HG02938 (cell line): ENCODE measurements around the gene IFNLR1.

ENCODE experiments used
- ATAC-seq: cut with Tn5 transposase; IDR thresholded peaks from one replicate; pipeline ENCODE4 v1.9.1; 2021; ENCODE audit warnings: mild to moderate bottlenecking, moderate library complexity; ENCODE audit not compliant: unreplicated experiment

The IFNLR1 gene

DNA sequence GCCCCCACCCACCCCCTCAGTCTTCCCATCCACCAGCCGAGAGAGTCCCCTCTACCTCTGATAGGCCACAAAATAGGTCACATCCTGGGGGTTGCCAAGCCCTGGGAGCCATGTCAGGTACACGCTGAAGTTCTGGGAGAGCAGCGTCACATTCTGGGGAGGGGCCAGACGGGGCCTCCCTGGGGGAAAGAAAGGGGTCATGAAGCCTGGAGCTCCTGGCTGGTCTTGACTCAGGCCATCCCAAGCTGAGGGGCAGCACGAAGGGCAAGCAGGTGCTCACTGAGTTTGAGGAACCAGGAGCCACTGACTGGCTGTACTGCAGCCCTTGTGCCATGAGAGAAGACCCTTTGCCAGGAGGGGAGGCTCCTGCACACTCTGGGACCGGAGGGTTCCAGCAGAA, 6.4 kb downstream of the IFNLR1 start:
- no peak for ATAC-seq

GRCh38 chr1:24179251-24179840, 7.7 kb downstream of the IFNLR1 start:
- no peak for ATAC-seq

DNA sequence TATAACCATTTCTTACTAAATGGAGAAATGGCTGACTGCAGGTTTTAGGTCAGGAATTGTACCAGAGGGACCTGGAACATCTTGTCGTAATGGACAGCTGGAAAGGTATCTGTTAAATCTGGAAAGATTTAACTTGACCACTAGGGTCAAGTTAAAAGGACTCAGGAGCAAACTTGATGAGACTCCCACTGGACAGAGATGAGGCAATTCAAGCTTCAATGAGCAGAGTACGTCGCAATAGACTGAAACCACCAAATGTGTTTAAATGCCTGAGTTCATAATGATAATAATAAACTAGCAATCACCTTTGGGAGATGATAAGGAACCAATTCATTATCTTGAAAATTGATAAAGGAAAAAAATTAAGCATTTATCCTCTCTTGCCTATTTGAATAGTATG, 8.7 kb downstream of the IFNLR1 start:
- no peak for ATAC-seq

DNA sequence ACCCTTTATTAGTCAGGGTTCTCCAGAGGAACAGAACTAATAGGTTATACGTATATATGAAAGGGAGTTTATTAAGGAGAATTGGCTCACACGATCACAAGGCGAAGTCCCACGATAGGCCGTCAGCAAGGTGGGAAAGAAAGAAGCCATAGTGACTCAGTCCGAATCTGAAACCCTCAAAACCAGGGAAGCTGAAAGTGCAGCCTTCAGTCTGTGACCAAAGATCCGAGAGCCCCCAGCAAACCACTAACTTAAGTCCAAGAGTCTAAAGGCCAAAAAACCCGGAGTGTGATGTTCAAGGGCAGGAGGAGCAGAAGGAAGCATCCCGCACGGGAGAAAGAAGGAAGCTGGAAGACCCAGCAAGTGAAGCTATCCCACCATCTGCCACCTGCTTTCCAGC, 9.9 kb downstream of the IFNLR1 start:
- ATAC-seq: no peak

GRCh38 chr1:24175033-24175755, 11.9 kb downstream of the IFNLR1 start:
- no peak for ATAC-seq

GRCh38 chr1:24173638-24174575, 13.2 kb downstream of the IFNLR1 start:
- ATAC-seq: no peak

DNA sequence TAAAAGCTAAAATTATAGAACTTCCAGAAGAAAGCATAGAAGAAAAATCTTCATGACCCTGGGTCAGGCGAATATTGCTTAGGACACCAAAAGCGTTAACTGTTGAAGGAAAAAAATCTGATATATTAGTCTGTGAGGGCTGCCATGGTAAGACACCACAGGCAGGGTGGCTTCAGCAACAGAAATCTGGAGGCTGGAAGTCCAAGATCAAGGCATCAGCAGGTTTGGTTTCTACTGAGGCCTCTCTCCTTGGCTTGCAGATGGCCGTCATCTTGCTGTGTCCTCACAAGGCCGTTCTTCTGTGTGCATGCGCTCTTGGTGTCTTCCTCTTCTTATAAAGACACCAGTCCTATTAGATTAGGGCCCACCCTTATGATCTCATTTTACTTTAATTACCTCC, 14.5 kb downstream of the IFNLR1 start:
- ATAC-seq: no peak

DNA sequence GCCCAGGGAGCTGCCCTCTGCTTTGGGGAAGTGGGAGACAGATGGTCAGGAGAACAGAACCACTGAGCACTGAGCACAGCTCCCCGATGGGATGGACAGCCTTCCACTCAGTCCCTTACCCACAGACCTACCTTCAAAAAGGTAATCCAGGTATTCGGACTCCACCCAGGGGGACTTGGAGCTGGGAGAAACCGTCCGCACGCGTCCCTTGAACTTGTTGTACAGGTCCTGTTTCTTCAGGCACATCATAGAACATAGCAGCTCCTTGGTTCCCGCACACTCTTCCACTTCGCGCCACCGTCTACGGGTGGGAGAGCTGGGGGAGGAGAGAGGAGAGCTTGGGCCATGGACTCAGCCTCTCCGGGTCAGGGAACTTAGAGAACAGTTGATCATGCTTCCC, 17.8 kb downstream of the IFNLR1 start:
- no peak for ATAC-seq

- no peak for ATAC-seq
Measured at GRCh38 chr1:24168245-24168644, 18.8 kb downstream of the IFNLR1 start.

GRCh38 chr1:24167008-24167407, 20.1 kb downstream of the IFNLR1 start:
- ATAC-seq: no peak

GRCh38 chr1:24165500-24165899, 21.6 kb downstream of the IFNLR1 start:
- ATAC-seq: no peak

- ATAC-seq: no peak
Measured at GRCh38 chr1:24164004-24164403, 23.1 kb downstream of the IFNLR1 start.

DNA sequence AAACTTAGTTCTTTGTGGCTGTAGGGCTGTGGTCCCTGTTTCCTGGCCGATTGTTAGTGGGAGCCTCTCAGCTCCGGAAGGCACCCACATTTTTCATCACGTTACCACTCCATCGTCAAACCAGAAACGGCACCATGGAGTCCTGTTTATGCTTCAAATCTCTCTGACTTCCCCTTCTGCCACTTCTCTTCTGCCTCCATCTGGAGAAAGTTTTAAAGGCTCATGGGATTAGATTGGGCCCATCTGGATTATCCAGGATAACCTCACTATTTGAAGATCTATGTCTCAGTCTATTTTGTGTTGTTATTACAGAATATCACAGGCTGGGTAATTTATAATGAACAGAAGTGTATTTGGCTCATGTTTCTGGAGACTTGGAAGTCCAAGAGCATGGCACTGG, 24.9 kb downstream of the IFNLR1 start:
- no peak for ATAC-seq

GRCh38 chr1:24161270-24161669, 25.8 kb downstream of the IFNLR1 start:
- no peak for ATAC-seq

DNA sequence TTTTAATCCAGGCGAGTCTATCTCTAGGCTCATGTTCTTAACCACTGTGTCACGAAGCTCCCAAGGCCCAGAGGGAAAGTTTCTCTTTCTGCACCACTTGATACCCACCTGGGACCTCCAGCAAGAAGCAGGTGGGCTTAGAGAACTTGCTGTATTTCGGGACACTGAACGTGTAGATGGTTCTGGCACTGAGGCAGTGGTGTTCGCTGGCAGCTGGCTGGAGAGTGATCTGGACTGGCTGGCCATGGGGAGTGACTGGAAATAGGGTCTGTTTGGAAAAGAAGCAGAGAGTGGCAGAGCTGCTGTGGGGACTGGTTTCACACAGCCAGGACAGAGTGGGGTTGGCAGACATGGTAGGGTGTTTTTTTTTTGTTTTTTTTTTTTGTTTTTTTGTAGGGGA, 27.7 kb downstream of the IFNLR1 start:
- no peak for ATAC-seq

GRCh38 chr1:24157918-24158481, 29.1 kb downstream of the IFNLR1 start:
- no peak for ATAC-seq

DNA sequence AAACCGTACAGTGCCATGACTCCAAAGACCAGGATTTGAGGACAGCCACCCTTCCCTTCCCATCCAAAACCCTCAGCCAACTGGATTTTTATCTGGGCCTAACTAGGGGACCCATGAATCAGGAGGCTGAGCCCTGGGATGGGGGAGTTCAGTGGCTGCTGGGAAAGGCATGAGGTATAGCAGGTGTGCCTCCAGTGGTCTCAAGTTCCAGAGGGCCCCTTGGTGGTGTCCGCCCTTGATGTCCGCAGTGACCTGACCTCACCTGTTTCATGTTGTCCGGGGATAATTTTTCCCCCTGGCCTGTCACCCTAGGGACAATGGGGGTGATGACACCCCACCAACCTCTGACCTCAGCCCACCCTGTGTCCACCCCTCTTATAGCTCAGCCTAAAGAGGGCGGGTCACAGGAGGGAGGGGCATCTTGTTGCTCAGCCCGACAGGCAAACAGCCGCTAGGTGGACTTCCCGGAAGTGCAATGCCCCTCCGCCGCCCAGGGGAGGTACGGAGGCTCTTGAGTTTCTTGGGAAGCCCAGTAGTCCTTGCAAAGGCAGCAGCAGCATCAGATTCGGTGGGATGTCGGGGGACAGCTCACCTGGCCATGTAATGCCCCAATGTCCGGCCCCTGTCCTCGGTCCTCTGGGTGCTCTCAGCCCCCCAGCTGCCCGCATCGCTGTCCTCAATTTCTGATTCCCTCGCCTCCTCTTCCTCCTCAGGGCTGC, 30.4 kb downstream of the IFNLR1 start:
- ATAC-seq: no peak

GRCh38 chr1:24155011-24155782, 31.9 kb downstream of the IFNLR1 start:
- ATAC-seq: no peak

DNA sequence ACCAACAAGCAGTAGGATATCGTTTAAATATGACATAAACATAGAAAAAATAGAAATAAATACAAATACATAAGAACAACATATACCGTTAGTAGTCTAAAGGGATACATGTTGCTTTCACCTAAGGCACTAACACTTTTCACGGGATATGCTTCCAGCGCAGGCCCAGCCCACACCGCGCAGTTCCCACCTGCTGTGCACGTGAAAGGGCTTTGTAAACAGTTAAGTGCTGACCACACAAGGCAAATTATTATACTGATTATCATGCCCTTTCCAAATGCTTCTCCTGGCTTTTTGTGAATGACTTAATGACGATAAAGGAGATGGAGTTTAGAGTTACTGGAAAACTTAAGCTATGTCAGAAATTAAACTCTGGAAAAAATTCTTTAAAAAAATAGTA, 32.9 kb downstream of the IFNLR1 start:
- ATAC-seq: no peak
